HG03064 (cell line): ENCODE data around the gene MGLL.

Experiments used
- ATAC-seq: cut with Tn5 transposase; IDR thresholded peaks from one replicate; pipeline ENCODE4 v1.9.1; 2021; ENCODE audit warnings: low read depth; ENCODE audit not compliant: unreplicated experiment

The MGLL gene

GRCh38 chr3:127761441-127761801 is 60.9 kb downstream of the MGLL start:
- no peak for ATAC-seq

DNA sequence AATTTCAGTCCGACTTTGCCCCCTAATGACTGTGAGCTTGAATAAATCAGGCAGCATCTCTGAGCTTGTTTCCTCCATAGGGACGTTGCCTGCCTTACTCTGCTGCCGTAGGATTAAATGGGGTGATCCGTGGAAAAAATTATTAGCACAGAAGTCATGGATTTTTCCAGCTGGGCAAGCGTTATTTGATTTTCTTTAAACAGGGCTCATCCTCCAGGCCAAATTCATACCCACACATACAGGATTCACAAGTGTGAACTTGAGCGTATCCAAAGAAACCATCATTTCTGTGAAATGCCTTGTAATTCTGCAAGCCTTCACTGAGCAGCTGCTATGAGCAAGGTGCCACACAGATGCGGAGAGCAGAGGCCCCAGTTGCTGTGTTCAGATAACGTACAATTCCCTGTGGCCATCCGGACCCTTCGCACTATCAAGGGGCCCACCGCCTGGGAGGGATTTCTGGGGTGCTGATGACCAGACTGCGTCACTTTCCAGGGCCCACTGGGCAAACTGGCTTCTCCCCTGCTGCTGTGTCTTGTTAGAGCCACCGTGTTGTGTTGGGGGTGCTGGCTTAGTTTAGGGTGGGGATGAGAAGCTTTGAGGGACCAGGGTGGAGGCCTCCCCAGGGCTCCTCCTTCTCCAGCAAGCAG is 61.4 kb downstream of the MGLL start:
- no peak for ATAC-seq

DNA sequence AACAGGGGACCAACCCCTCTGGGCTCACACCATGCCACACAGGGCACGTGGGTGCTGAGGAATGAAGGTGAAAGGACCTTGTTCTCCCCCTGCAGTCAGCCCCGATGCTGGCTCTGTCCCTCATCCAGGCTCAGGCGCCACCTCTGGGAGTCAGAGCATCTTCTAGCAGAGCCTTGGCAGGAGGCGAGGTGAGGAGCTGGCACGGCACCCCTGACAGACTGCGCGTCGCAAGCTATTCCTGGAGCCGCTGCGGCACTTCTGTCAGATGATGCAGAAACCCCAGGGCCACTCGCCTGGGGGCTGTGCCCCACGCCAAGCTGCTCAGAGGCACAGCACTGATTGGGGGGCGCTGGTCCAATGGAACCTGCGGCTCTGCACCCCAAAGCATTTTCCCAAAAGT is 62.0 kb downstream of the MGLL start:
- no peak for ATAC-seq

DNA sequence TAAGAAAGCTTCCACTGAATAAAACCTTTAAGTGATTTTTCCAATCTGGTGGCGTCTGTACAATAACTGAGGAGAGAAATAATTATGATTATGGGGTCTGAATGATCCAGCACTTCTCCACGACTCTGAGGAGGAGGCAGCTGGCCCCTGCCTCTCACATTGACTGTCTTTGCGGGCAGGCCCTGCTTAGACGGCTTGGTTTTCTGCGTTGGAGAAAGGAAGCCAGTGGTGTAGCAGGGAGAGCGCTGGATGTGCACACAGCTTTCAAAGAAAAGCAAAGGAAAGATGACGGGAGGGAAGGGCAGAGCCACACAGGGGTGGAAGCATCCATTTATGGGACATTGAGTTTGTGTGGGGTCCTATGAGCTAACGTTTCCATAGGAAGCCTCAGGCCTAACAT is 62.5 kb downstream of the MGLL start:
- no peak for ATAC-seq

GRCh38 chr3:127758013-127758412 is 64.3 kb downstream of the MGLL start:
- ATAC-seq = no peak

DNA sequence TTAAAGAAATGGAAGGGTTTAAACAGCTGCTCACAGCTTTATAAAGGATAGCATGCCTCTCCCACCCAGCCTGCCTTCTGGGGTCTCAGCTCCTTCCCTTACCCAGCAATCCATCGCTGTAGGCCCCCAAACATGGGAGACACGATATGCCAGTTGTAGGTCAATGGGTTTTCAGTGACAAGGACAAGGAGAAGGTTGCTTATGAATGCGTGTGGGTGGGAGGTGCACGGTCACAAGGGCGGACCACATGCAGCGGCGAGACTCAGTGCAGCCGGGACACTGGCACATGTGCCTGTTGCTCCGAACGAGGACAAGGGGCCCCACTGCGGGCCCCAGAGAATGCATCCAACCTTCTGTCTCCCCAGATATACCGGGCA is 67.0 kb downstream of the MGLL start:
- no peak for ATAC-seq

- ATAC-seq = no peak
Observed at GRCh38 chr3:127754411-127755304, 67.7 kb downstream of the MGLL start.

DNA sequence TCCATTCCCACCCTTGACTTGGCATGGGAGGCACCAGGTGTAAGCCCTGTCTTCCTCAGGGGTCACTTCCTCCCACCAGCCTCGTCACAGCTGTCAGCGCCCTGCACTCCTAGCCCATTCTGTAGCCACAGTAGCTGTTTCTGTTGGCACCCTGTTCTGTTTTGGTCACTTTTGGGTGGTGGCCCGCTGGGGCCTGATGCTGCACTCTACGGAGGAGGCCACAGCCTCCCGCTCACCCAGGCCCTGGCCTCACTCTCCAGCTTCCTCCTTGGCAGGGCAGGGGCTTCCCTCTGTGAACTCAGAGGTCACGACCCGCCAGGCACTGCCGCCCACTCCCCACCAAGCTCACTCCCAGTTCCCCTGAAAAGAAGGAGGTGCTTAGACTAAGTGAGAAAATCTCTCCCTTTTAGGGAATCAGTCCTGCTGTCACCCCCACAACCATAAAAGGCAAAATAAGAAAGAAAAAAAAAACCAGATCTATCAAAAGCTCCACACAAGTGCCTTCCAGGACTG is 68.4 kb downstream of the MGLL start:
- ATAC-seq = no peak

DNA sequence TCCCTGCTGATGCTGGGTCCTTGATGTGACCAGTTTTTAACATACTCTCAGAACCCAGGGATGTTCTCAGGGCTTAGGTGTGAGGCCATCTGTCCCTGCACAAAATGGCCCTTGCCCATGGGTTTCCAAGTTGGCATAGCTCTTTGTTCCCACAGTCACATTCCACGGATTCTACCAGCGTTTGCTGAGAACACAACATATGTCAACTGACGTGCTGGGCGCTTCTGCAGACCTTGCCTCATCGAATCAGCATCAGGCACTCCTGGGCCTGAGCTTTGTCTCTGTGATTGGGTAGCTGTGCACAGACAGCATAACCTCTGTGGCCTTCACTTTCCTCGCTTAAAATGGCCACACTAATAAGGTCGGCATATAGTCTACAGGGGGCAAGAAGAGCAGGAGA is 69.0 kb downstream of the MGLL start:
- ATAC-seq = no peak

- ATAC-seq = no peak
Observed at GRCh38 chr3:127751782-127752181, 70.5 kb downstream of the MGLL start.

GRCh38 chr3:127751163-127751621 is 71.1 kb downstream of the MGLL start:
- no peak for ATAC-seq

DNA sequence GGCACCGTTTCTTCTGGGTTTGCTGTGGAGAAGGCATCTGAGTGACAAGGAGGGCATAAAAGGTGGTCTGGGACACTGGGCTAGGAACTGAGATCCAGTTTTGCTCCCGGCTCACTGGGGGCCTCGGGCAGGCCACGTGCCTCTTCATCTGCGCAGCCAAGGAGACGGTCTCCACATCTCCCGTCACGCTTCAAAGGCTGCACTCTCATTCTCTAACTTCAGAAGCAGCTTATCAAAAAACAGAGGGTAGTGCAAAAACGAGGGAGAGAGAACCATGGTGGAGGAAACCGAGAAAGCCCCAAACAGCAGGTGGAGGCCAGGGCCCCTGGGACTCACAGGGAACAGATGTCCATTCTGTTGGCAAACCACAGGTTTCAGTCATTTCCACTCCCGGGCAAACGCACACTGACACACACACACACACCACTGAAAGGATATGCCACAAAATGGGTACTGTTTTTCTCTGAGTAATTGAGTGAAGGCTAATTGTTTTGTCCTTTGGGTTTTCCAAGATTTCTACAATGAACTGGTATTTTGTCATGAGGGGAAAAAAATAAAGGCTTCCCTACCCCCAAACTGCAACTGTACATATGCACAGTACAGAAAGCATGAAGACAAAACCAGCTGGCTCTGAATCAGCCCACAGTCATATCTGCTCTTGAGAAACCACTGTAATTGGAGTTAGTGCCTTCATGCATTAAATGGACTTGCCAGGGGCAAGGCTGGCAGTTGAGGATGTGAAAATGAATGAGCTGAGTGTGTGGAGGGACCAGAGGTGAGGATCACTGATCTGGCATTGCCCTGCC is 71.9 kb downstream of the MGLL start:
- peak; percentile 33 for ATAC-seq

- no peak for ATAC-seq
Observed at GRCh38 chr3:127749787-127750225, 72.5 kb downstream of the MGLL start.

- no peak for ATAC-seq
Observed at GRCh38 chr3:127749361-127749760, 73.0 kb downstream of the MGLL start.

DNA sequence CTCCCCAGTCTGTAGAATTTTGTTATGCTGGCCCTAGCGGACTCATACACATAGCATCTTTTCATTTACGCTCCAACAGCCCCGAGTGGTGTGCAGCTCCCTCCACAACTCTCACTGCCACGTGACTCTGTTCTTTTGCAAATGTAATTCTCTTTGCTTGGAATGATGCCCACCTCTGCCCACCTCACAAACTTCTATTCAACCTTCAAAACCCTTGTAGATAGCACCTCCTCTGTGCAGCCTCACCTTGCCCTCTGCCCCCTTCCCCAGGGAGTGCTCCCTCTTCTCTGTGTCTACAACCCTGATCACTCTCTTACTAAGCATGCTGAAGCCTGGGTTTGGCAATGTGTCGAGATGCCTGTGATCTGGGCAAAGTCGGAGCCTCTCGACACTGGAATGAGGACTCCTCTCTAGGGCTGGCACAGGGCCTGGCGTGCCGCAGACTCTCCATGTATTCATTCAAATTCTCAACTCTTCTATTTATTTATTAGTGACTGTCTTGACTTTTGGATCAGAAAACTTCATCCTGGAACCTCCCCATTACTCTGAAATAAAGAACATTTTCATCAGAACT is 73.5 kb downstream of the MGLL start:
- no peak for ATAC-seq

DNA sequence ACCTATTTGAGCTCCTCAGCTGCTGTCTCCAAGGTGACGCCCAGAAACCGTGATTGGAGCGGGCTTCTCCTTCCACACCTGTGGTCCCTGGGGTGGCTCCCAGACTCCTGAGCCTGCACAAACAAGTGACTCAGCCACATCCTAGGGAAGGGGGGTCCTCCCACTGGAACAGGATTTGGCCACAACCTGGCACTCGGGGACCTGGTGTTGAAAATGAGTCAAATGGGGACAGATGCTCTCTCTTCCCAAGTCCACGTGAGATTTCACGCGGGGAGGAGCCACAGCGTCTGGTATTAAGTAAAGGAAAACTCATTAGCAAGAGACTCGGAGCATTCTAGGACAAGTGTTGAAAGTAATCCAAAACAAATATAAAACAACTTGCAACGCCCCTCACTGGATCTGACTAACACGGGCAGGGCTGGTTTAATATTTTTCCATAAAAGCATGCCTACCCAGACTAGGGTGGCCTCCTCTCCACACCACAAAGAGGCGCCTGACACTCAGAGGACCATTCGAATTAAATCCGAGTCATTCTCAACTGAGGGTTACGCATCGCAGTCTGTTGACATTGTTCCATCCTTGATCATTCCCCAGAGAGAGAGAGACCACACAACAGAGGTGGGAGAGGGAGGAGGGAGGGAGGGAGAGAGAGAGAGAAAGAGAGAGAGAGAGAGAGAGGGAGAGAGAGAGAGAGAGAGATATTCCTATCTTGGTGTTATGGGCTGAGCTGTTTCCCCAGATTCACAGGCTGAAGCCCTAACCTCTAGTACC is 74.4 kb downstream of the MGLL start:
- no peak for ATAC-seq

DNA sequence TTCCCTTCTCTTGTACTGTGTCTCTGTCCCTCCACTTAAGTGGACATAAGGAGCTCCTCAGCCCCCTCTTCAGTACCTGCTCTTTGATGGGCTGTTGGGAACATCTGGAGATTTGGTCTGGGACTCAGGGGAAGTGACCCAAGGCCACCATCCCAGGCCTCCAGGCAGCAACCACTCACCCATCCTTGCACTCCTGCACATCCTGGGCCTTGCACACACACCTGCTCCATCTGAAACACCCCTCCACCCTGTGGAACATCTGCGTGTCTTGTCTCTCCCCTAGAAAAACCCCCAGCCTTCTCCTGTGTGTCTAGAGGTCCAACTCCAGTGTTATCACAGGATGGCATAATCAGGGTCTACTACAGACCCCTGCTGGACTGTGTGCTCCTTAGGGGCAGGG is 75.2 kb downstream of the MGLL start:
- ATAC-seq = no peak

DNA sequence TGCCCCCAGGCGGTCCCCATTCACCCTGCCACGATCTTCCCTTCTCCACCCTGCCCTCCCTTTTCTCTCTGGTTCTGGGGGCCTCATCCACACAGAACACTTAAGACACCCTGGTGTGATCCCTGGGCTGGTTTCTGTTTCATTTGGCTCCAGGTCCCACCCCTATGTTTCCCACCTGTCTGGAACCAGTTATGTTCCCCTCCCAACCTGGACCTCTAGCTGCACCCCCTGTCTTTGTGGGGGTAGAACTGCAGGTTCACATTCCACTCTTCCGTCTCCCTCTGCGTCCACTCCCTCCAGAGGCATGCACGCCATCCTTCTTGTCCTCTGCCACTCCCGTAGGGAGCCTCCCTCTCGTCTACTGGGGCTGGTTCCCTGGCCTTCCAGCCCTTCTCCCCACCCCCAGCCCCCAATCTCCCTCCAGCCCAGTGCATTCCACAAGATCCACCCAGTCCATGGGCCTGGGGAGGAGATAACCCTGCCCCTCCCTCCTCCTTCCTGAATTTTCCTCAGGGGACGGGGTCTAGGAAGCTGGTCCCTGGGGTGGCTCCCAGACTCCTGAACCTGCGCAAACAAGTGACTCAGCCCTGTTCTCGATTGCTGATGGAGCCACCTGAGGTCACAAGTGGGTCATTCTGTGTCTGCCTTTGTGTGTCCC is 75.8 kb downstream of the MGLL start:
- no peak for ATAC-seq

DNA sequence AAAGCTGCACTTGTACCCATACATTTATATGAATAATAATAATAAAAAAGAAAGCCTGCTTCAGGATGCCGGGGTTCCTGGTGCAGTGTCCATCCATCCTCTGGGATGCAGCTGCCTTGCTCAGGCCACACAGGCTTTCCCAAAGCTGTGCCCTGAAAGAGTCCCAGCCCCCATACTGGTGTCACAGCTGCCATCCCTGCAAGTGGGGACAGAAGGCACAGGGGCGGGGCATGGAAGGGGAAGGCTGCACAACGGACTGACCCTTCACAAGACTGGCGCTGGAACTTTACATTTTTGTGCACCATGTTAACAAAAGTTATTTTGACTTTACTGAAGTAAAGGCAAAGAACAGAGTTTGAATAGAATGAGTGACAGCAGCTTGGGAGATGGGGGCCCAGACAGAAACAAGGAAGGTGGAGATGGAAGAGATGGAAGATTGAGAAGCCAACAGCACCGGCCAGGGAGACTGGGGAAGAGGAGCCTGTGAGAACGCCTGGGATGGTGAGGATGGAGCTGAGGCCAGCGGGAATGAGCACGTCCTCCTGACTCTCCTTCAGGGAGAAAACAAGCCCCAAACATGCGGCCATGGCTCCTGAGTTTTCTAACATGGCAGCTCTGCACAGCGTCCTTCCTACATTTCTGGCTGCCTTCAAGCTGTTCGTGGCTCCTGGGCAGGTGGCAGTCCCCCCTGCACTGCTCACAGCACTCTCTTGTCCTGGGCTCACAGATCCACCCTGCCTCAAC is 76.5 kb downstream of the MGLL start:
- ATAC-seq = no peak
